HG03378 (cell line): ENCODE measurements around the gene CCDC106.

ENCODE experiments used
- ATAC-seq: cut with Tn5 transposase; IDR thresholded peaks from one replicate; pipeline ENCODE4 v1.9.1; 2021; ENCODE audit warnings: mild to moderate bottlenecking, moderate library complexity; ENCODE audit not compliant: unreplicated experiment

The CCDC106 gene

GRCh38 chr19:55694241-55694655 is 46.2 kb downstream of the CCDC106 start:
- ATAC-seq: no peak

GRCh38 chr19:55694656-55695491 is 46.9 kb downstream of the CCDC106 start:
- no peak for ATAC-seq

- no peak for ATAC-seq
Observed at GRCh38 chr19:55695511-55696290, 47.7 kb downstream of the CCDC106 start.

GRCh38 chr19:55696301-55697068 is 48.5 kb downstream of the CCDC106 start:
- ATAC-seq: no peak

GRCh38 chr19:55697069-55697440 is 49.0 kb downstream of the CCDC106 start:
- ATAC-seq: no peak

GRCh38 chr19:55697698-55698097 is 49.7 kb downstream of the CCDC106 start:
- ATAC-seq: no peak

GRCh38 chr19:55698256-55698655 is 50.2 kb downstream of the CCDC106 start:
- ATAC-seq: no peak

- ATAC-seq: no peak
Observed at GRCh38 chr19:55699221-55699620, 51.2 kb downstream of the CCDC106 start.

- no peak for ATAC-seq
Observed at GRCh38 chr19:55700813-55701212, 52.8 kb downstream of the CCDC106 start.

GRCh38 chr19:55702131-55702627 is 54.2 kb downstream of the CCDC106 start:
- ATAC-seq: no peak
